ENCODE data around the gene WDR38. TPM values are rescaled to one million over a fixed set of nuclear protein-coding genes. Genes with fewer than 3 reads are reported as not detected.

The WDR38 gene
- total RNA-seq, 1 donor = not detected

GRCh38 chr9:124877021-124877782, 23.9 kb downstream of the WDR38 start:
- no peak overlapping the region for H3K4me3 ChIP-seq (ENCODE audit: low read depth, low read length)
- DNase-seq (ENCODE audit: low read depth) = no peak
- no peak for TF ChIP-seq CTCF (IDR thresholded peaks at IDR 0.05; ENCODE audit: insufficient read depth, low read depth, low read length)

- DNase-seq (ENCODE audit: low read depth) = no peak
- no peak for TF ChIP-seq CTCF (IDR thresholded peaks at IDR 0.05; ENCODE audit: insufficient read depth, low read depth, low read length)
- H3K4me3 ChIP-seq (ENCODE audit: low read depth, low read length) = no peak overlapping the region
These were observed 24.8 kb downstream of the WDR38 start for GRCh38 chr9:124878021-124878420.

GRCh38 chr9:124878518-124878917, 25.3 kb downstream of the WDR38 start:
- no peak for TF ChIP-seq CTCF (IDR thresholded peaks at IDR 0.05; ENCODE audit: insufficient read depth, low read depth, low read length)
- H3K4me3 ChIP-seq (ENCODE audit: low read depth, low read length) = no peak overlapping the region
- no peak for DNase-seq (ENCODE audit: low read depth)

GRCh38 chr9:124879226-124879625, 26.0 kb downstream of the WDR38 start:
- no peak for DNase-seq (ENCODE audit: low read depth)
- no peak for TF ChIP-seq CTCF (IDR thresholded peaks at IDR 0.05; ENCODE audit: insufficient read depth, low read depth, low read length)
- no peak overlapping the region for H3K4me3 ChIP-seq (ENCODE audit: low read depth, low read length)

GRCh38 chr9:124880501-124880900, 27.2 kb downstream of the WDR38 start:
- H3K4me3 ChIP-seq (ENCODE audit: low read depth, low read length) = no peak overlapping the region
- DNase-seq (ENCODE audit: low read depth) = no peak
- TF ChIP-seq CTCF (IDR thresholded peaks at IDR 0.05; ENCODE audit: insufficient read depth, low read depth, low read length) = no peak

- H3K4me3 ChIP-seq (ENCODE audit: low read depth, low read length) = no peak overlapping the region
- TF ChIP-seq CTCF (IDR thresholded peaks at IDR 0.05; ENCODE audit: insufficient read depth, low read depth, low read length) = no peak
- DNase-seq (ENCODE audit: low read depth) = no peak
These were observed 28.0 kb downstream of the WDR38 start for GRCh38 chr9:124881138-124881743.

Data from fibroblast of villous mesenchyme (primary cell).